Right forelimb (tissue), 1 donor: ENCODE measurements around the gene GIMAP1.
"Not testable (repeated sequence)": the region's sequence is repeated elsewhere in the genome, so short reads cannot be mapped to it uniquely, and the experiment has no call there.

ENCODE experiments used
- DNase-seq: peaks from one replicate; pipeline ENCODE4 v3.0.0-alpha.2; 2018

The GIMAP1 gene

GRCh38 chr7:150716368-150716767 is at the start of gene GIMAP1:
Gene GIMAP1 (plus strand): TSS chr7:150716613. CDS start chr7:150719048, 2,435 bp downstream.
- DNase-seq, result no peak

- DNase-seq, result no peak
These were observed 47.9 kb upstream of the GIMAP1 start for GRCh38 chr7:150668472-150668911.

- DNase-seq, result no peak
These were observed 47.4 kb upstream of the GIMAP1 start for GRCh38 chr7:150668977-150669376.

GRCh38 chr7:150671798-150672585 is 44.4 kb upstream of the GIMAP1 start:
- not testable (repeated sequence) for DNase-seq

DNA sequence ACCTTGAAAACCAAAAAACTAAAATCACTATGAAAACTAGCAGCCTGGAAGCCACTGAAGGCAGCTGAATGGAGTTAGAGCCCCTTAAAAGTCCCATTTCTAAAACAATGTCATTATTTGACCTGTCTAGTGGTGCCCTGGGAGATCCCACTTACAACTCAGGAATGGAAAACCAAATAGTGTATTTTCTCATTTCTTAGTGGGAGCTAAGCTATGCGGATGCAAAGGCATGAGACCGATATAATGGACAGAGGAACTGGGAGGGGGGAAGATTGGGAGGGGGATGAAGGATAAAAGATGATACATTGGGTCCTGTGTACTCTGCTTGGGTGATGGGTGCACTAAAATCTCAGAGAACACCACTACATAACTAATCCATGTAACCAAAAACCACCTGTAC is 40.7 kb upstream of the GIMAP1 start:
- DNase-seq, result no peak

DNA sequence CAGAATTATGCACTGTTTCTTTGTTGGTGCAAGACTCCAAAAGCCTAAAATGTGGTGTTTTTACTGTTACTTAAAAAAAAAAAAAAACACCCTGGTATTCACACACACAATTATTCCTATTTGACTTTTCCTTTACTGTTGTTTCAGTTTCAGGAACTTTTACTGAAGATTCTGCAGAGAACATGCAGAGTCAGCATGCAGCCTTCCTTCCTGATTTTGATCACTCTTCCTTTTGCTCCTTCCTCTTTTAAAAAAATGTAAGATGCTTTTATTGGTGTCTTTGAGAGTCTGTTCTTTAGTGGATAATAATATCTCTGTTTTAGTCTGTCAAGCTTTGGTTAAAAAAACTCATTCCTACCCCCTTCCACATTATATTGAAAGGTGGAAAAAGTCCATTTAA is 40.1 kb upstream of the GIMAP1 start:
- DNase-seq, result not testable (repeated sequence)

GRCh38 chr7:150676854-150677253 is 39.6 kb upstream of the GIMAP1 start:
- not testable (repeated sequence) for DNase-seq

DNA sequence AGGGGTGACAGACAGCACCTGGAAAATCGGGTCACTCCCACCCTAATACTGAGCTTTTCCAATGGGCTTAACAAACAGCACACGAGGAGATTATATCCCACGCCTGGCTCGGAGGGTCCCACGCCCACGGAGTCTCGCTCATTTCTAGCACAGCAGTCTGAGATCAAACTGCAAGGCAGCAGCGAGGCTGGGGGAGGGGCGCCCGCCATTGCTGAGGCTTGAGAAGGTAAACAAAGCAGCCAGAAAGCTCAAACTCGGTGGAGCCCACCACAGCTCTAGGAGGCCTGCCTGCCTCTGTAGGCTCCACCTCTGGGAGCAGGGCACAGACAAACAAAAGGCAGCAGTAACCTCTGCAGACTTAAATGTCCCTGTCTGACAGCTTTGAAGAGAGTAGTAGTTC is 37.8 kb upstream of the GIMAP1 start:
- not testable (repeated sequence) for DNase-seq

DNA sequence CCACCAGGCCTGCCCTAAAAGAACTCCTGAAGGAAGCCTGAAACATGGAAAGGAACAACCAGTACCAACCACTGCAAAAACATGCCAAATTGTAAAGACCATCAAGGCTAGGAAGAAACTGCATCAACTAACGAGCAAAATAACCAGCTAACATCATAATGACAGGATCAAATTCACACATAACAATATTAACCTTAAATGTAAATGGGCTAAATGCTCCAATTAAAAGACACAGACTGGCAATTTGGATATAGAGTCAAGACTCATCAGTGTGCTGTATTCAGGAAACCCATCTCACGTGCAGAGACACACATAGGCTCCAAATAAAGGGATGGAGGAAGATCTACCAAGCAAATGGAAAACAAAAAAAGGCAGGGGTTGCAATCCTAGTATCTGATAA is 36.0 kb upstream of the GIMAP1 start:
- not testable (repeated sequence) for DNase-seq

DNA sequence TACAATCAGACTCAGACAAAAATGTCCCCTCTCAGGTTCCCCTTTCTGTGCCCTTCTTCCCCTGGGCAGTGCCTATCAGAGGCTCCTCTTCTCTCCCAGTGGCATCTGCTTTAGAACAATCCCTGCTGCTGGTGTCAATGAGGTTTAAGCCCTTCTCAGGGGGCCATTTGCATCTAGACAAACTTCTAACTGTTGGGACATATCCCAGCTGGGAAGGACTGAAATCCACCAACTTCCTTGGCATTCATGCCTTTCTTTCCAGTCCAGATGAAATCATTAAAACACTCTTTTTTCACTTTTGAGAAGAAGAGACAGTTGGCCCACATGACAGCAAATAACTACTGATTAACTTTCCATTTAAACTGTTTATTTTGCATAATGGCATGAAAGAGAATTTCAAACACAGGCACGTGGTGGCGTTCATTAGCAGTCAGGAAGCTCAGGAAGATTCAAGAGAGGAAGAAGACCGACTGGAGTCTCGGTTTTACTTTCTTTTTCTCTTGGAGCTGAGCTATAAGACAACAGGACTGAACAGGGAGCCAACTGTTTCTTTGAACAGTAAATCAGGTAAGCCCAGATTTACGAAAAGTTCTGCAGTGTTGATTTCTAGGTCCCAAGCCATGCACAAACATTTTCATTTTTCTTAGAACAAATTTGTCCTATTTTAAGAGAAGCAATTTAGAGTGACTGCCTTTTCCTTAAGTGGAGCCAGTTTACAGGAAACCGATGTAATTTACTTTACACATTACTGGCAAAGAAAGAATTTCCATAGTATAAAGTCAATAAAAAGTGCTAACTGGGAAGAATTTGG is 31.0 kb upstream of the GIMAP1 start, which contains the start of gene GIMAP2:
Gene GIMAP2, plus strand, starts transcription at position 488 of the 811 bp plus-strand sequence. CDS start 1,354 bp downstream, outside the sequence.
- DNase-seq, result no peak

- no peak for DNase-seq
These were observed 30.3 kb upstream of the GIMAP1 start for GRCh38 chr7:150686030-150686631.

GRCh38 chr7:150688630-150689029 is 27.8 kb upstream of the GIMAP1 start:
- no peak for DNase-seq

DNA sequence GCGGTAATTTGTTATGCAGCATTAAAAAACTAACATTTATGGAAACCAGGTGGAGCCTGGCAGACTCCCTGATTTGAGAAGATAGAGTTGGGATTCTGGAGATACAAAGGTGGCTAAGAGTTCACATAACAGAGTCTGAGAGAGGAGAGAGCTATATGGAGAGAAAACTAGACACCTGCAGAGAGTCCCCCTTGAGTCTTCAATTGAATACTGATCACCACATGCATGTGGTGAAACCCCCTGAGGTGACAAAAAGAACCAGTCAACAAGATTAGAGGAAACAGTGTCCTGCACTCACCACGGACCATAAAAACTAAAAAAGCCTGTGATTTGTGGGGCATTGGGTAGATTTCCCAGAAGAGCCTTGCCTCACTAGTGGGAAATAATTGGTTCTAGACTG is 20.8 kb upstream of the GIMAP1 start:
- no peak for DNase-seq

DNA sequence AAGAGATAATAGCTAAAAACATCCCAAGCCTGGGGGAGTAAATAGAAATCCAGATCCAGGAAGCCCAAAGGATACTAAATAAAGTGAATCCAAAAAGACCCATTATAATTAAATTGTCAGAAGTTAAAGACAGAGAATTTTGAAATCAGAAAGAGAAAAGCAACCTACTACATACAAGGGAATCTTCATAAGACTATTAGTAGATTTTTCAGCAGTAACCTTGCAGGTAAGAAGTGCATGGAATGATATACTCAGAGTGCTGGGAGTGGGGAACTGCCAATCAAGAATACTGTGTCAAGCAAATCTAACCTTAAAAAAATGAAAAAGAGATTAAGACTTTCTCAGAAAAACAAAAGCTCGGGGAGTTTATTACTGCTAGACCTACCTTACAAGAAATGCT is 13.2 kb upstream of the GIMAP1 start:
- no peak for DNase-seq

DNA sequence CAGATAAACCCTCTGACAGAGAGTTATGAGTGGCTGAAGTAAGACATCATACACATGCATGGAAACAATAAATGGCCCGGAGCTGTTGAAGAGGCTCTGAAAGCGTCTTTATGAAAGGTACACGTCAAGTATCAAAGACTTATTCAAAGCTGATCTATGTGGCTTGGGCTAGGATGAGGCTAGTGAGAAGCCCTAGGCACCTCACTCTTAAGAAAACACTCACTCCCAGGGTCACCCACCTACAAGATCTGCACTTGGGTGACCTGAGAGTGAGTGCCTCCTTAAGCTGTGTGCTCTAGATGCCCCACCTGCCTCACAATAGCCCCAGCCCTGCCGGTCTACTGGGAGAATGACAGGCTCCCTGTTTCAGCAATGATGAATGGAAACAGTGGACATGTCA is 1.1 kb upstream of the GIMAP1 start:
- no peak for DNase-seq

GRCh38 chr7:150715738-150716137 is 675 bp upstream of the GIMAP1 start:
- no peak for DNase-seq

GRCh38 chr7:150716939-150717338 is 526 bp downstream of the GIMAP1 start:
- no peak for DNase-seq

DNA sequence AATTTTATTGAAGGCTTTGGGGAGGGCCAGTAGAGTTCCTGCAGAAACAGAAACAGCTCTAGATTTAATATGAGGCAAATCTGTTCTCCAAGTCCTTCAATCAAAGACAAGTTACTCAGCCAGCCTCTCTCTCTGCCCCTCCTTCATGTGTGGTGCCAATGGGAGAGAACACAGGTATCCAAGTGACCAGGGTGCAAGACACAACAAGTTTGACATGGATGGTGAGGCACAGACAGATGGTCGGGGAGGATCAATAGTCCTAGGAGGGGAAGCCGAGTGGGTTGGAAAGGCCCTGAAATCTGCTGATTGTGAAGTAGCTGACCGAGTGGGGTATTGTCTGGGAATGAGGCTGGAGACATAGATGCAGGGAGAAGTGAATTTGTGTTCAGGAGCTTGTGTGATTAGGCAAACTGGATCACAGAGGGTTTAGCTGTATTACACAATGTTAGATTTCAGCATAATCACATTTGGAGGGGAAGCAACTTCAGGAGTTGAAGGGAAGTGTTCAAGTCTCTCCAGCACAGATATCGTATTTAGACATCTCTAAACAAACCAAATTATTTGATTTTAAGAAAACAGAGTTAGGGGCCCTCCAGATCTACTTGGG is 1.5 kb downstream of the GIMAP1 start:
- DNase-seq, result no peak

DNA sequence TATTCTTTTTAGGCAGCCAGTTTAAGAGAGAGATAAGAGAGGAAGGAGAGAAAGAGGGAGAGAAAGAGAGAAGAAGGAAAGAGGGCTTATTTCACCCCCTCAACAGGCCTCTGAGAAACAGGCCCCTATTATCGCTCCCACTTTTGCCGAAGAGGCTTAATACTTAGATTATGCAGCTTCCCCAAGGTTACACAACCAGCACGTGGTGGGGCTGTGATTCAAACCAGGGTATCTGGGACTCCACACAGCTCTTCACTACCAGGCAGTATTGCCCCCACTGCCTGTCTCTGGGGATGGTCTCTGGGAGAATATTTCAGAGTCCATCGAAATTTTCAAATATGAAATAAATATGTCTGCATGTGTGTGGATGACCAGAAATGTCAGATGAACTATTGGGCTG is 3.0 kb downstream of the GIMAP1 start:
- no peak for DNase-seq

GRCh38 chr7:150719960-150720891 is 3.8 kb downstream of the GIMAP1 start:
- no peak for DNase-seq

GRCh38 chr7:150721970-150722373 is 5.6 kb downstream of the GIMAP1 start:
- no peak for DNase-seq

DNA sequence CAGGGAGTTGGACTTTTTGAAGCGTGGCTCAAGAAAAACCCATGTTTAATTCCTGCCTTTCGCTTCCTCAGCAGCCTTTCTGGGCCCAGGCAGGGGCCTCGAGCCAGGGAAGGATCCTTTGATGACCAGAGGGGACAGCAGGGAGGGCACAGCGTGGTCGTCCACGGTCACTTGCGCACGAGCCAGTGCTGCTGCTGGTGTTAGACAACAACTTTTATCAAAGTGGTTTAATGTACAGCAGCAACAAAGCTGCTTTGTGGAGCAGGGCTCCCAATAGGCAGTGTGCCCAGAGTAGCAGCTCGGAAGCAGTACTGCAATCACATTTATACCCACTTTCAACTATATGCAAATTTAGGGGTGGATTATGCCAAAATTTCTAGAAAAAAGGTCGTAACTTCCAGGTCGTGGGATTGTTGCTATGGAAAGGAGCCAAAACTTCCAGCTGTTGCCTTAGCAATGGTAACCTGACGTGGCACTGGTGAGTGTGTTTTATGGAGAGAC is 6.1 kb downstream of the GIMAP1 start:
- DNase-seq, result no peak
